HS-27A (cell line): ENCODE results near the gene MIX23.
A peak's percentile ranks its signal among the peaks of the same experiment; 100 is the strongest.
"Not testable (repeated sequence)": the region's sequence is repeated elsewhere in the genome, so short reads cannot be mapped to it uniquely, and the experiment has no call there.

Experiments
- DNase-seq: peaks from one replicate; pipeline ENCODE4 v3.0.0-alpha.2; 2012; ENCODE audit warnings: low read depth, missing footprints

MIX23 gene

DNA sequence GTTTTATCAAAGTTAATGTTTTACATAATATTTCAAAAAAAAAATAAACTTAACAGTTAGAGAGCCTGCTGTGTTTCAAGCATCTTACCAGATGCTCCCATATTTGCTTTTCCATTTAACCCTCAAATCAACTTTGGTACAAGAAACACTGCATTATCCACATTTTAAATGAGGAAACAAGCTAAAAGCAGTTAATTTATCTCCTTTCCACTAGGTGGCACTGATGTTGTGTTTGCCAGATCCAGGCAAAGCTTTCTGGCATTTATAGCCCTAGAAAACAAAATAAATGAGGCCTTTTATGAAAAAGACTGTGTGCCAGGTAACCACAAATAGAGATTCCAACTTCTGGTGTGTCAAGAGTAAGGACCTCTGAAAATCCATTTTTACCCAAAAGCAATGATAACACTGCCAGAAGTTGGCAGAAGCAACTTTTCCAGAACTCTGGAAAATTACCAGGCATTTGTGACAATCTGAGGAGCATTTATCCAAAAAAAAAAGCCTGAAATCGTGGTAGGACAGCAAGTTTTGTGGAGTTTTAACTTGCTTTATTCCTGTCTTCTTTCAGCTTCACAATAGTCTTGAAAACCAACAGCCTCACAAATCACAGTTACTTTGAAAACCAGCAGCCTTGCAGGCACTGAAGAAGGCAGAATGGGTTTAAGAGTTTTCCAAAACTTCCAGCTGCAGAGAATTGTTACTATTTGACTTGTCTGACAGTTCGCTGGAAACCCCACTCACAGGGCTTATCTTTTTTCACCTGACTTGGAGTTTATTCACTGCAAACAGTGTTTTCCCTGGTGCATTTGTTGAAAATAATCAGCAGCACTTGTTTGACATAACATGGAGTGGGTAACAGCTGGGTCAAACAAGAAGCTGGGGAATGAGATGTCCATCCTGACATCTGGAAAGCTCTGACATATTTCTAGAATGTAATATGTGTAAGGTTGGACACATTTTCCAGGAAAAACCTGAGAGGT is 10.1 kb upstream of the MIX23 start:
- no peak for DNase-seq

DNA sequence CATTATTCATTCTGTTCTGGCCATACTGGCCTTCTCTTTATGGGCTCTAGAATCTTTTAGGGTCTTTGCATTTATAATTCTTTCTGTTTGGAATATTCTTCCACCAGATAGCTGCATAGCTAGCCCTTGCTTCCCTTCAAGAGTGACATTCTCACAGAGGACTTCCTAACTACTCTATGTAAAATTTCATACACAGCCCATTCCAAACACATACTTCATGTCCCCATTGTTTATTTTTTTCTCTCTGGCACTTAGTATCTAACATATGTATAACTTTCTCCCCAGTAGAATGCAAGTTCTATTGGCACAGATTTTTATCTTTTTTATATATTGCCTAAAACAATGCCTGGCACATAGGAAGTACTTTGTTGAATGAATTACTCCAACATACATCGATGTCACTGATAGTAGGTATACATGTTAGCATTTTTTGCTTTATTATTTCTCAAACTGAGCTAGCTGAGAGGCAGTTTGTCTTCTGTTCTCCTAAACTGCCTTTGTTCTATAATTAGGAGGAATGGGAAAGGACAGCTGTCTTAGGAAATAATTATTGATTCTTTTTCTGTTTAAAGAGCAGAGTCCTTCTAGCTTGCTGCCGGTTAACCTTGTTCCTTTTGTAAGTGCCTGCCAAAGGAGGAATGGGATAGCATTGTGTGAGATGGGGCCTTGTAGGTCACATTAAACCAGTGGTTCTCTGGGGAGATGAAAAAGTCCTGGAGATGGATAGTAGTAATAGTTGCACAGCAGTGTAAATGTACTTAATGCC is 8.8 kb upstream of the MIX23 start:
- no peak for DNase-seq

DNA sequence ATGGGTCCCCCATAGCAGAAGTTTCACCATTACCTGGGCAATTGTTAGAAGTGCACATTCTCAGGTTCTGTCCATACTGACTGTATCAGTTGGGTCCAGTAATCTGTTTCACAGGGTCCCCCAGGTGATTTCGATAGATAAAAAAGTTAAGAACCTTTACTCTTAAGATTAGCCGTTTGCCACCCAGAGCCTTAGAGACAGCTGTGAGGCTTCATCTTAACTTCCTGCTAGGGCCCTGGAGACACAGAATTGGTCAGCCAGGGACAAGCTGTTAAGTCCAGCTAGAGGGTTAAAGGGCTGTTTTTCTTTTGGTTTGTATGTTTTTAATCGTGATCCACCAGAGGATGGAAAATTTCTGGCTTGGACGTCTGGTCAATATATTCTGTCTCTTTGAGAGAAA is 7.6 kb upstream of the MIX23 start:
- no peak for DNase-seq

DNA sequence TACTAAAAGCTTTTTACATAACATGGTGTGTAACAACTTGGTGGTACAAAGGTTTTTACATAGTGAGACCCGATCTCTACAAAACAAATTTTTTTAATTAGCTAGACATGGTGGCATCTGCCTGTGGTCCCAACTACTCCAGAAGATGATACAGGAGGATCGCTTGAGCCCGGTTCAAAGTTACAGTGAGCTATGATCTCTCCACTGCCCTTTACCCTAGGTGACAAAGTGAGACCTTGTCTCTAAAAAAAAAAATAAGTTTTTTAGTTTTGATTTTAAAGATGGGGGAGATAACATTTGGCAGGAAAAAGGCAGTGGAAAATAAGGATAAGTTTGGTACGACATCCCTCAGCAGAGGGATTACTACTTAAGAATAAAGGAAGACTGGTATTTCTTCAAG is 6.9 kb upstream of the MIX23 start:
- DNase-seq = no peak

DNA sequence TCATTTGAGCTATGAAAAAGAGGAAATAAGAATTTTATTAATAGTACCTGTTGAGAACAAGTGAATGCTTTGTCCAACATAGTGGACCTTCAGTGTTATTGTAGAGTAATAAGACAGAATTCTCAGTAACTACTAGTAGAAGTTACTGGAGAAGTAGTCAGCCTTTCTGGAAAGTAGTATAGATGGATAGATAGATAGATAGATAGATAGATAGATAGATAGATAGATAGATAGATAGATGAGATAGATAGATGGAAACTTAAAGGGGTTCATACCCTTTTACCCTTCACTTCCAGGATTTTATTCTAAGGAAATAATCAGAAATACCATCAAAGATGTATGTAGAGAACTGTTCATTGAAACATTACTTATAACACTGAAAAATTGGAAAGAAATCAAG is 6.2 kb upstream of the MIX23 start:
- no peak for DNase-seq

DNA sequence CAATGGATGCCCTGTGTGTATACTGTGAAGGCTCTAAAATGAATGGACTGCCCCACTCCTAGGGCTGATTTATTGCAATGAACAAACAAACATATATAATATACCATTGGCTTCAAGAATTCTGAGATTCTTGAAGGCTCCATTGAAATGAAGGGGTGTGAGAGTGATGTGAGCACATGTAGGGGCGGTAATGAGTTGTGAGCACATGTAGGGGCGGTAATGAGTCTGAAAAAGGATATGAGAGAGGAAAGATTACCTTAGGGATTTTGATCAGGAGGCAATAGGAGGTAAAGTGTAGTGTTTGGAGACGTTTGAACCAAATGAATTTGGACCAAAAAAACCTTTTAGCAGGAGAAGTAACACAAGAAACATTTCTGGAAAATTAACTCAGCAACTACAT is 4.7 kb upstream of the MIX23 start:
- no peak for DNase-seq

DNA sequence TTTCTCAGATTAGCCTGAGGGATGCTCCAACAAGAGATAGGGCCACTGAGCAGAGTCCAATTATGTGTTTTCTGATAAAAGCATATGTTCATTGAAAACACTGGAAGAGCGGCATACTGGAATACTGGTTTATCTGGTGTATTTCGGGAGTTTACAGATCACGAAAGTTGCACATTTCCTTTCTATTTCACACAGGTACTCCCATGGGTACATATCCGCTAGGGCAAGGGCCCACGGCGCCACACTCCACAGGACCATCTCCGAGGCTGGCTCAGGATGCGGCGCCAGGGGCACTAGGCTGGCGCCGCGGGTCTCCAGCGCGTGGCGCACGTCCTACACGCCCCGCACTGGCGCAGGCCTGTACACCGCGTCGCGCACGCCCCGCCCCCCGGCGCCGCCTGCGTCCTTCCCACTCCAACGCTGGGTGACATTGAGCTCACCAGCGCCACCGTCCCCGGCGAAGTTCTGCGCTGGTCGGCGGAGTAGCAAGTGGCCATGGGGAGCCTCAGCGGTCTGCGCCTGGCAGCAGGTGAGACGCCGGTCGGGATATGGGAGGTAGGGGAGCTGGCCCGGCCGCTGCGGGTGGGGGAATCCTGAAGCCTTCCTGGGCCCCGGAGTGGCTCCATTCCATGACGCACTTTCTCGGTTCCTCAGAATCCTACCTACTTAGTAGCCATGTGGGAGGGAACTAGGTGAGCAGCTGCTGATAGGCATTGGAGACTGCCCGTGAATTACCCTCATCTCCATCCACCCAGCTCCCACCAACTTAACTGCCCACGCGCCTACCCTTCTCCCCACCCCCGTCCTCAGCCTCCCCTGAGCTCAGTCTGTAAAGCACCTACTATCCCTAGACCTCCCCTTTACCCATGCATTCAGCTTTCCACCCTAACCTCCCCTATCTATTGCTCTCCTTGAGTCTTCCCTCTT is 1.0 kb upstream of the MIX23 start, which contains the start of gene FAM162A:
TSS of gene FAM162A (plus strand) at position 412 of the 927 bp plus-strand sequence. CDS start at position 496, 84 bp downstream.
- peak; percentile 84 for DNase-seq

DNA sequence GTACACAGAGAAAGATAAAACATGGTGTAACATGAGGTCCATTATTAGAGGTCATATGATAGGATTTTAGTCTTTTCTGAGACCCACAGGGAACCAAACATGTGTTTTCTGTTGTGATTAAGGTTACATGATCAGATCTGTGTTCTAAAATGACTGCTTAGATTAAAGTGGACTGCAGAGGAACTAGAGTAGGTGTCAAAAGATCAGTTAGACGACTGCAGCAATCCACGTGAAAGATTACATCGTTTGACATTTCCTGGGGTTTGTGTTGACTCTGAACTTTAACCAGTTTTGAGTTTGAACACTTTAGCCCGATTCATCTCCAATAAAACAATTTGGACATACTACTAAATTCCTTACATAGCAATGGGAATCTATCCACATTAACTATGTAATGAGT is 5.1 kb downstream of the MIX23 start:
- DNase-seq = no peak

DNA sequence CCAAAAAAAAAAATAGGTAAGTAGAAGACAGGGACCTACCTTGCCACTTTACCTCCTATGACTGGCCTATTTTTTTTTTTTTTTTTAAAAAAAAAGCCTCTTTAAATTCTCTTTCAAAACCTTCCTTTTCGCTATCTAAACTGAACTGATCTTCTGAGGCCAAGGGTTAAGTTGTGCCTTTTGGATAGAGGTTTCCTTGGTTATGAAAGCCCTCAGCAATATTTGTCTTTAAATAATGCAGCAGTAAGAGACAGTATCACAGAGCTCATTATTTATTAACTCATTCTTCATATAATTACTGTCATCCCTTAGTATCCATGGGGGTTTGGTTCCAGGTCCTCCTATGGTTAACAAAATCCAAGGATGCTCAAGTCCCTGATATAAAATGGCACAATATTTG is 9.0 kb downstream of the MIX23 start:
- no peak for DNase-seq

DNA sequence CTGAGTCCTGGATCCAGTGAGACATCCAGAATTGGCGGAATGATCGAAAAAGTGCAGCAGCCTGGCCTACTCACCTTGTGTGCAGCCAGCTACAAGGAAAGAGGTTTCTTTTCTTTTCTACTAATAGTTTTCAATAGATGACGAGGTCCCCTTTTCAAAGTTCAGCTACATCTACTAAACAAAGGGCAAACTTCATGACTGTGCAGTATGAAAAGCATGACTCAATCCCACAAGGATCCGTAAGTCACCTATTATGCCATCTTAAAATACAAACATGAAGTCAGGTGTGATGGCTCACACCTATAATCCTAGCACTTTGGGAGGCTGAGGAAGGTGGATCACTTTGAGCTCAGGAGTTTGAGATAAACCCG is 16.7 kb downstream of the MIX23 start:
- no peak for DNase-seq

DNA sequence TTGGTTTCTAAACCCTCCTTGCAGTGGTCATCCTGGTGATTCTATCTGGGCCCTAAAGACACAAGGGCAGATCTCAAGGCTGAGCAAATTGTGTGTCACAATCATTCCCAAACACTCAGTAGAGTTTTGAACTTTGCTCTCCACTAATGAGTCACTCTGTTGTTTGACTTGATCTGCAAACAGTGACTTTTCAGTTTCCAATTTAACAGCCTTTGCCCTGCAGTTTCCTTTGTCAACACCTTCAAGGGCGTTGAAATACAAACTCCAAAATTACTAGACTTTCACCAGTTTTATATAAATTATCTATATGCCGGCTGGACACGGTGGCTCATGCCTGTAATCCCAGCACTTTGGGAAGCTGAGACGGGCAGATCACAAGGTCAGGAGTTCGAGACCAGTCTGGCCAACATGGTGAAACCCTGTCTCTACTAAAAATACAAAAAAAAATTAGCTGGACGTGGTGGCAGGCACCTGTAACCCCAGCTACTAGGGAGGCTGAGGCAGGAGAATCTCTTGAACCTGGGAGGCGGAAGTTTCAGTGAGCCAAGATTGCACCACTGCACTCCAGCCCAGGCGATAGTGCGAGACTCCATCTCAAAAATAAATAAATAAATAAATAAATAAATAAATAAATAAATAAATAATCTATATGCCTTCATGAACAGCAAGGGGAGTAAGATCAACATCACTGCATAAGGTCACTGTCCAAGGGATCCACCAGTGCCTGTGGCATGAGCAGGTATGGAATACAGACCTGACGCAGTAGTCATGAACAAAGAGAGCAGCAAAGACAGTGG is 17.3 kb downstream of the MIX23 start:
- DNase-seq = not testable (repeated sequence)

DNA sequence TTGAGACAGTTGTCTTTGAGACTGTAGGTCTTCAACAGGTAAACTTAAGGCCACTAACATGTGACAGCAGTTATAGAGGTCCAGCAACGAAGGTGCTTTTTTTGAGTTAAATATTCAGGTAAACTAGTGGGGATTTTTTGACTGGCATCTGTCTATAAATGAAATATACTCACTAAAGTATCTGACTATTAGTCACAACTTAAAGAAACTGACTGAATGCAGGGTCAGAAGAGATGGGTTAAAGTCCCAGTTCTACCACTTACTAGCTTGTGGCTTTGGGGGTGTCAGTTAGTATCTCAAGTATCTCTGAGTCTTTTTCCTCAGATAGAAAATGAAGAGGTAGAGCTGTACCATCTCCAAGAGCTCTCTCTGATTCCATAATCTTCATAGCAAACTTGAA is 18.0 kb downstream of the MIX23 start:
- no peak for DNase-seq

DNA sequence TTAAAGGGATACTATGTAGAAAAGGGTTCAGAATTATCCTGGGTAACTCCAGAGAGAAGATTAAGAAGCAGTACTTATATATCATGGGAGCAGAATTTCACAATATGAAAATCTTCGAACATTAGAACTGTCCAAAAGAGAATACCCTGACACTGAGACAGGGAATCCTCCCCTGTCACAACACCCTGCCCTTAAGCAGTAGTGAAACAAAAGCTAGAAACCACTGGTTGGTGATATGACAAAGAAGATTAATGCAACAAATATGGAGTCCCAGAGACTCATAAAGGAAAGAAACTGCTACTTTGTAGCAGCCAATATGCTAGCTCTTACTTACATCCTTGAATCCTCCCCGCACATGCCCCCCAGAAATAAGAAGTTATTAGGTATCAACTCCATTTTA is 18.5 kb downstream of the MIX23 start:
- DNase-seq = no peak

DNA sequence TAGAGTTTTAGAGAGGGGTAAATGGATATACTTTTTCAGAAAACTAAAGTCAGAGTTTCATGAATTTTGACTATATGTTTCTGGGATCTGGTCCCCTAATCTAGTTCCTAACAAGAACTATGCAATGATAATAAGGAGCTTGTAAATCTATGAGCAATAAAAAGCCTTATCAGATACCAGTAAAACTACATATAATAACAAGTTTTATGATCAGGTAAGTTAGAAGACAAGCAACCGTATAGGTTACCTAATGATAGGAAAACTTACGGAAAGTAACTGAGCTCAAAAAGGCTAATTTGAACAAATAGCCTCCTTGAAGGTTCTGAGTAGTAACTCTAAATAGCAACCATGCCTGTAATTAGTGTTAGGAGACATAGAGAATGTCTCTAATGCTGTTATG is 21.0 kb downstream of the MIX23 start:
- DNase-seq = no peak

DNA sequence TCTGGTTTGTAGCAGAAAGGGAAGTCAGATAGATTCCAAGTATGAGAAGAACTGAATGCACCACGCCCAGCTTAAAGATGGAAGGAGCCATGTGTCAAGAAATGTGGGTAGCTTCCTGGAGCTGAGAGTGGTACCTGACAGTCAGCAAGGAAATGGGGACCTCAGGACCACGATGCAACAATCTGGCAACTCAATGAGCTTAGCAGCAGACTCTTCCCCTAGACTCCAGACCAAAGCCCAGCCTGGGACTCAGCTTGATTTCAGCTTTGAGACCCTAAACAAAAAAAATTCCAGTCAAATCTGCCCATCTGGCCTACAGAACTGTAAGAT is 24.4 kb downstream of the MIX23 start:
- DNase-seq = no peak

DNA sequence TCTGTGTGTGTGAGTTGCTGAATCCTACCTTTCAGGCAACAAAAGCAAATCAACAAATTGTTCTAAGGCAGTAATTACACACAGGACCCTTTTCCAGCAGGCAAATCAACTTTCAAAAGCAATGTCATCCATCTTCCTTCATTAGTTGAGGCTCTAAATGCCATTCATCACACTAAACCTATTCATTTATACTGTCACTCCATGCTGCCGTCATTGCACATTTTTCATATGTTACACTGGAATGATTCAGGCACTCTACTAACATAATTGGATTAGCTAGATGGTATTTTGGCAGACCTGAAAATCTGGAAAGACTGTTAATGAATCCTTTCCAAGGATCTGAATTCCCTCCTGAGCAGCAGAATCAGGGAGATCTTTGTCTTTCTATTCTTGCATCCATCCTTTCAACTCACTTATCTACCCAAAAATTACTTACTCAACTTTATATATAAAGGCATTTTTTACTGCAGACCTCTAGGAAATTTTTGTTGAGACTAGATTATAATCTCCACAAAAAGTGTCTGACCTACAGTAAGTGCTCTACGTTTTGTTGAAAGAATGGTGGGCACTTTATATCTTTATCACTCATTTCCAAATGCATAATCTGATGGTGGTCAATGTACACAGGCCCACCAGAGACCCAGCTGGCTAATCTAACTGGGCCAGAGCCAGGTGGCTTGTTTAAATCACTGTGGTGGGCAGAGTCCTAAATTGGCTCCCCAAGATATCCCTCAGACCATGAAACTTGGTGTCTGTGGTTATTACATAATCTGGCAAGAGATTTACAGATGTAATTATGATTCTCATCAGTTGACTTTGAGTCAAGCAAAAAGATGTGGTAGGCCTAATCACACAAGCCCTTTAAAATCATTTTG is 25.0 kb downstream of the MIX23 start:
- no peak for DNase-seq

DNA sequence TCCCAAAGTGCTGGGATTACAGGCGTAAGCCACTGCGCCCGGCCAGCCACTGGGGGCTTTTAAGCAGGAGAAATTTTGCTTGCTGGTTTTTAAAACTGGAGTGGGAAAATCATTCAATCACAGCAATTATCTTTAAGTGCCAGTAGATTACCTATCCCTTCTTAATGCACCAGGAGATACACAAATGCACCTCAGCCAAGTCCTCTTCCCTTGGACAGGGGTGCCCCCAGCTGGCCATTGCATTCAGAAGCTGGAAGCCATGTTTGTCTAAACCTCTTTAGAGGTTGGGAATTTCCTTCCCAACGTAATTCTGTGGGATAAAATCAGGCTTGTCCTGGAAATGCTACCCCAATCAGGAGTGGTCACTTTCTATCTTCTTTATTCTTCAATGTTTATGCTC is 26.6 kb downstream of the MIX23 start:
- DNase-seq = no peak

DNA sequence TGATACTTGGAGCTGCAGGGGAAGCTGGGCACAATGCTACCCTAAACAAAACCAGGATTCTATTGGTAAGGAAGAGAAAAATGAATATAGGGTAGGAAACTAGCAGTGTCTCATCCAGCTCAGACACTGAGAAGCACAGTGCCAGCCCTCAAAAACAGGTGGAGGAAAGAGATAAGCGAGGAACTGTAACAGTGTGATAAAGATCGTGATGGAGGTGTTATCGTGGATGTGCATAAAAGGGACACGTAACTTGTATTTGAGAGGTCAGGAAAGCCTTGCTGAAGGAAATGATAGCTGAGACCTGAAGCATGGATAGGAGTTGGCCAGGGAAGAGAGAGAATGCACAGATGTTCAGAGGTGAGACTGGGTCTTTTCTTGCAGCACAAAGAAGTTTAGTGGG is 27.4 kb downstream of the MIX23 start:
- no peak for DNase-seq

DNA sequence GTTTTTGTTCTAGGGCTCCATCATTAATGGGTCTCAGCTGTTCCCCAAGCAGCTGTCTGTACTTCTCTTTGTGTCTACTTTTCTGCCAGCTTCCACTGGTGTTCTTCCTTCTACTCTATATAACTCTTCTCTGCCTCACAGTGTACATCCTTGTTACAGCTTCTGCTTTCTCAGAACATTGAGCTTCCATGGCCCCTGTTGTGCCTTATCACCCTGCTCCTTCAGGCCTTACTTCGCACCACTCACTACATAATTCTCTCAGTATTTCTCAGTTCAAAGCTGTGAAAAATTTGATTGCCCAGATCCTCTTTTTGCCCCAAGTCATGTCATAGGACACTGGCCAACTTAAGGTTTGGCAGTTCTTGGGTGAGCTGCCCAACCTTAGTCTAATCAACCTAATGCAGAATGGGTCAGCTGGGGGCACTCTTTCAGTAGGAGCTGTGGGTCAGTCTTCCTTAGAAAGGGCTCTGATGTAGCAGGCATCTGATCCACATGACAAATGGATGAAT is 29.1 kb downstream of the MIX23 start:
- no peak for DNase-seq

DNA sequence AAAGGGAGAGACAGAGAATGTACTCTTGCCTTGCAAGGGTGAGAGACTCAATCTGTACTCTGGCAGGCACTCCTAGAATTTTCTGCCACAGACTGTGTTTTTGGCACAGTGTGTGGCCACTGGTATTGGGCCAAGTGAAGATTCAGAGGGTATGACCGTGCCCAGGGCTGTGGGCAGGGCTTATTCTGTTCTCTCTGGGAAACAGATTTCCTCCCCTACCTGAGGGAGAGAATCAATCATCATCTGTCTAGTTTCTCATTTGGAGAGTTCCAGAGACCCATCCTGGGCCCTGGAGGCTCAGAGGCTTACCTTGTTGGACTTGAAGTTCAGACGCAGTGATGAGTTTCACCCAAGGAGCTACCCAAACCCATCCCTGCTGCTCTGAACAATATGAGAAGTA is 29.8 kb downstream of the MIX23 start:
- DNase-seq = no peak
